ENCODE results near the gene SAMSN1. TPM values are rescaled to one million over a fixed set of nuclear protein-coding genes. Genes with fewer than 3 reads are reported as not detected.
"Not testable (repeated sequence)": the region's sequence is repeated elsewhere in the genome, so short reads cannot be mapped to it uniquely, and the experiment has no call there.

The SAMSN1 gene
- polyA plus RNA-seq, 1 donor (not counting 4 experiments of a cell fraction or from before 2014, with no cell fraction given) = not detected

DNA sequence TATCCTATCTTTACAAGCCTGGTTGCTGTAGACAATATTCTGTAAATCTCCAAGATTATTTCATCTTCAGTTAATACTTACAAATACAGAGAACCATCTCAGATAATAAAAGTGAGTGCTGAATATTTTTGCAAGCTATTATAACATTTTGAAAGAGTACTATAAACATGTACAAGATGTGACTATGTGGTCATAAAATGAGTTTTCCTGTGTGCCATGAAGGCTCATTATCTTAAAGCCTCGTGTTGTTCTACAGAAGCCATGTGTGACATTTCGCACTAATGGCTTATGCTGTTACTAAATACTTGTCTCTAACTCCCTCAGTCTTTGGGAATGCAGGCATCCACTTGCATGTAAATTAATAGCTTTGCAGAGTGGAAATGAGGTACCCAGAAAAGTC lies 48.3 kb downstream of the SAMSN1 start:
- Histone ChIP-seq H3K9ac (ENCODE audit: control insufficient read depth, extremely low read depth, insufficient read depth, low read length) (no peak overlapping the region), H3K4me2 (ENCODE audit: control insufficient read depth, extremely low read depth, insufficient read depth, low read depth, low read length) (no peak overlapping the region), H3K9me1 (ENCODE audit: control insufficient read depth, extremely low read depth, insufficient read depth, low read length) (no peaks in the 10 kb centered on the region), H3K79me2 (ENCODE audit: control insufficient read depth, insufficient read depth, low read length) (no peaks in the 10 kb centered on the region), H4K20me1 (ENCODE audit: control insufficient read depth, extremely low read depth, insufficient read depth, low read length) (no peaks in the 10 kb centered on the region), H3K27me3 (ENCODE audit: control insufficient read depth, extremely low read depth, insufficient read depth, low read length) (no peaks in the 10 kb centered on the region), H3K27ac (ENCODE audit: control insufficient read depth, insufficient read depth, low read length) (no peak overlapping the region), H3K36me3 (ENCODE audit: control insufficient read depth in 2 of 2, extremely low read depth in 1 of 2, insufficient read depth in 2 of 2, low read length in 2 of 2) (no peaks in the 10 kb centered on the region), H3K4me3 (ENCODE audit: control insufficient read depth in 2 of 3, extremely low read depth in 1 of 3, insufficient read depth in 2 of 3, low read depth in 1 of 3, low read length in 3 of 3) (no peak overlapping the region), H2AFZ (ENCODE audit: control insufficient read depth, low read length) (no peak overlapping the region), H3K4me1 (ENCODE audit: control insufficient read depth, extremely low read depth, insufficient read depth, low read length) (no peaks in the 10 kb centered on the region), H3K9me3 (ENCODE audit: control insufficient read depth, low read depth, low read length) (no peaks in the 10 kb centered on the region)
- TF ChIP-seq, protein P1, sequence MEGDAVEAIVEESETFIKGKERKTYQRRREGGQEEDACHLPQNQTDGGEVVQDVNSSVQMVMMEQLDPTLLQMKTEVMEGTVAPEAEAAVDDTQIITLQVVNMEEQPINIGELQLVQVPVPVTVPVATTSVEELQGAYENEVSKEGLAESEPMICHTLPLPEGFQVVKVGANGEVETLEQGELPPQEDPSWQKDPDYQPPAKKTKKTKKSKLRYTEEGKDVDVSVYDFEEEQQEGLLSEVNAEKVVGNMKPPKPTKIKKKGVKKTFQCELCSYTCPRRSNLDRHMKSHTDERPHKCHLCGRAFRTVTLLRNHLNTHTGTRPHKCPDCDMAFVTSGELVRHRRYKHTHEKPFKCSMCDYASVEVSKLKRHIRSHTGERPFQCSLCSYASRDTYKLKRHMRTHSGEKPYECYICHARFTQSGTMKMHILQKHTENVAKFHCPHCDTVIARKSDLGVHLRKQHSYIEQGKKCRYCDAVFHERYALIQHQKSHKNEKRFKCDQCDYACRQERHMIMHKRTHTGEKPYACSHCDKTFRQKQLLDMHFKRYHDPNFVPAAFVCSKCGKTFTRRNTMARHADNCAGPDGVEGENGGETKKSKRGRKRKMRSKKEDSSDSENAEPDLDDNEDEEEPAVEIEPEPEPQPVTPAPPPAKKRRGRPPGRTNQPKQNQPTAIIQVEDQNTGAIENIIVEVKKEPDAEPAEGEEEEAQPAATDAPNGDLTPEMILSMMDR (optimal IDR thresholded peaks at IDR 0.05 in 1 of 3, IDR thresholded peaks at IDR 0.05 in 1 of 3, conservative IDR thresholded peaks at IDR 0.05 in 1 of 3; ENCODE audit: extremely low read depth in 1 of 3, insufficient read depth in 2 of 3, low read length in 3 of 3) = no peak
- no peak for TF ChIP-seq EZH2 (IDR thresholded peaks at IDR 0.05; ENCODE audit: low read length)
- FAIRE-seq = no peak
- DNase-seq (ENCODE audit: low read depth, low spot score) = no peak
- dilution Hi-C loops (cut with MboI; ENCODE audit: extremely low pct_ligation_motif_present, low sequenced_read_pairs) = no loop called here

GRCh38 chr21:14495075-14495474 lies 51.0 kb downstream of the SAMSN1 start:
- FAIRE-seq = no peak
- no peak overlapping the region for H3K4me3 ChIP-seq (ENCODE audit: control insufficient read depth in 2 of 3, extremely low read depth in 1 of 3, insufficient read depth in 2 of 3, low read depth in 1 of 3, low read length in 3 of 3)
- no peaks in the 10 kb centered on the region for H4K20me1 ChIP-seq (ENCODE audit: control insufficient read depth, extremely low read depth, insufficient read depth, low read length)
- no peak overlapping the region for H2AFZ ChIP-seq (ENCODE audit: control insufficient read depth, low read length)
- dilution Hi-C loops (cut with MboI; ENCODE audit: extremely low pct_ligation_motif_present, low sequenced_read_pairs) = no loop called here
- no peak for DNase-seq (ENCODE audit: low read depth, low spot score)
- no peaks in the 10 kb centered on the region for H3K36me3 ChIP-seq (ENCODE audit: control insufficient read depth in 2 of 2, extremely low read depth in 1 of 2, insufficient read depth in 2 of 2, low read length in 2 of 2)
- no peaks in the 10 kb centered on the region for H3K79me2 ChIP-seq (ENCODE audit: control insufficient read depth, insufficient read depth, low read length)
- H3K4me2 ChIP-seq (ENCODE audit: control insufficient read depth, extremely low read depth, insufficient read depth, low read depth, low read length) = no peak overlapping the region
- no peaks in the 10 kb centered on the region for H3K9me3 ChIP-seq (ENCODE audit: control insufficient read depth, low read depth, low read length)
- H3K4me1 ChIP-seq (ENCODE audit: control insufficient read depth, extremely low read depth, insufficient read depth, low read length) = no peaks in the 10 kb centered on the region
- H3K27me3 ChIP-seq (ENCODE audit: control insufficient read depth, extremely low read depth, insufficient read depth, low read length) = no peaks in the 10 kb centered on the region
- no peak overlapping the region for H3K9ac ChIP-seq (ENCODE audit: control insufficient read depth, extremely low read depth, insufficient read depth, low read length)
- no peak overlapping the region for H3K27ac ChIP-seq (ENCODE audit: control insufficient read depth, insufficient read depth, low read length)
- TF ChIP-seq EZH2 (IDR thresholded peaks at IDR 0.05; ENCODE audit: low read length) = no peak
- TF ChIP-seq, protein P1 (optimal IDR thresholded peaks at IDR 0.05 in 1 of 3, IDR thresholded peaks at IDR 0.05 in 1 of 3, conservative IDR thresholded peaks at IDR 0.05 in 1 of 3; ENCODE audit: extremely low read depth in 1 of 3, insufficient read depth in 2 of 3, low read length in 3 of 3) = no peak
- H3K9me1 ChIP-seq (ENCODE audit: control insufficient read depth, extremely low read depth, insufficient read depth, low read length) = no peaks in the 10 kb centered on the region

- H2AFZ ChIP-seq (ENCODE audit: control insufficient read depth, low read length); H3K27ac ChIP-seq (ENCODE audit: control insufficient read depth, insufficient read depth, low read length); H3K79me2 ChIP-seq (ENCODE audit: control insufficient read depth, insufficient read depth, low read length); H3K9me3 ChIP-seq (ENCODE audit: control insufficient read depth, low read depth, low read length); H4K20me1 ChIP-seq (ENCODE audit: control insufficient read depth, extremely low read depth, insufficient read depth, low read length); H3K36me3 ChIP-seq (ENCODE audit: control insufficient read depth in 2 of 2, extremely low read depth in 1 of 2, insufficient read depth in 2 of 2, low read length in 2 of 2); H3K9ac ChIP-seq (ENCODE audit: control insufficient read depth, extremely low read depth, insufficient read depth, low read length); DNase-seq (ENCODE audit: low read depth, low spot score); H3K4me2 ChIP-seq (ENCODE audit: control insufficient read depth, extremely low read depth, insufficient read depth, low read depth, low read length); FAIRE-seq; dilution Hi-C loops (cut with MboI; ENCODE audit: extremely low pct_ligation_motif_present, low sequenced_read_pairs); H3K27me3 ChIP-seq (ENCODE audit: control insufficient read depth, extremely low read depth, insufficient read depth, low read length); H3K4me1 ChIP-seq (ENCODE audit: control insufficient read depth, extremely low read depth, insufficient read depth, low read length); H3K4me3 ChIP-seq (ENCODE audit: control insufficient read depth in 2 of 3, extremely low read depth in 1 of 3, insufficient read depth in 2 of 3, low read depth in 1 of 3, low read length in 3 of 3); H3K9me1 ChIP-seq (ENCODE audit: control insufficient read depth, extremely low read depth, insufficient read depth, low read length): not testable (repeated sequence)
These were observed 51.9 kb downstream of the SAMSN1 start for GRCh38 chr21:14494181-14494580.

Measured in keratinocyte (primary cell).